H9 (cell line): Measurements from ENCODE around the gene PPRC1. TPM values are rescaled to one million over a fixed set of nuclear protein-coding genes. Genes with fewer than 3 reads are reported as not detected.

Experiments used
- DNase-seq: peaks from one replicate; pipeline ENCODE4 v3.0.0-alpha.2; 2017
- H2AFZ ChIP-seq: one replicate; pipeline ENCODE4 v1.6.1; 2013; ENCODE audit warnings: mild to moderate bottlenecking, low read length, control low read depth, moderate library complexity
- H2AK5ac ChIP-seq: 2 replicates; pipeline ENCODE4 v1.6.1; 2013; ENCODE audit warnings: low read length, control low read depth, mixed read lengths; ENCODE audit not compliant: insufficient read length
- H2BK120ac ChIP-seq: one replicate; pipeline ENCODE4 v1.6.1; 2013; ENCODE audit warnings: low read depth, mild to moderate bottlenecking, low read length, control low read depth, inconsistent platforms; ENCODE audit not compliant: poor library complexity, severe bottlenecking
- H2BK12ac ChIP-seq: 2 replicates; pipeline ENCODE4 v1.6.1; 2013; ENCODE audit warnings: low read length, control low read depth, mixed read lengths, low read depth; ENCODE audit not compliant: insufficient read length
- H2BK15ac ChIP-seq: 2 replicates; pipeline ENCODE4 v1.6.1; 2013; ENCODE audit warnings: low read depth, low read length, control low read depth
- H2BK20ac ChIP-seq: one replicate; pipeline ENCODE4 v1.6.1; 2013; ENCODE audit warnings: low read depth, mild to moderate bottlenecking, low read length, control low read depth, inconsistent platforms; ENCODE audit not compliant: poor library complexity, severe bottlenecking
- H2BK5ac ChIP-seq: 2 replicates; pipeline ENCODE4 v1.6.1; 2013; ENCODE audit warnings: low read length, control low read depth, mixed read lengths; ENCODE audit not compliant: insufficient read length
- H3K14ac ChIP-seq: 2 replicates; pipeline ENCODE4 v1.6.1; 2013; ENCODE audit warnings: low read length, control low read depth; ENCODE audit not compliant: insufficient read depth
- H3K18ac ChIP-seq: 2 replicates; pipeline ENCODE4 v1.6.1; 2013; ENCODE audit warnings: low read depth, mild to moderate bottlenecking, mixed read lengths, low read length, control low read depth; ENCODE audit not compliant: insufficient read length
- H3K23ac ChIP-seq: 2 replicates; pipeline ENCODE4 v1.6.1; 2013; ENCODE audit warnings: low read length, control low read depth, mixed read lengths, low read depth; ENCODE audit not compliant: insufficient read length
- H3K23me2 ChIP-seq: 2 replicates; pipeline ENCODE4 v1.6.1; 2013; ENCODE audit warnings: low read depth, mild to moderate bottlenecking, mixed read lengths, low read length, control low read depth; ENCODE audit not compliant: insufficient read length, poor library complexity, severe bottlenecking
- H3K27ac ChIP-seq: 2 replicates; pipeline ENCODE4 v1.5.1; 2013; ENCODE audit warnings: low read length, control low read depth, mixed read lengths, low read depth; ENCODE audit not compliant: insufficient read length
- H3K27me3 ChIP-seq: 2 replicates; pipeline ENCODE4 v1.6.1; 2013; ENCODE audit warnings: low read length, control low read depth, inconsistent platforms; ENCODE audit not compliant: insufficient read depth
- H3K4ac ChIP-seq: 2 replicates; pipeline ENCODE4 v1.6.1; 2013; ENCODE audit warnings: low read depth, mild to moderate bottlenecking, control low read depth, inconsistent platforms, low read length, moderate library complexity
- H3K4me1 ChIP-seq: 2 replicates; pipeline ENCODE4 v1.6.1; 2013; ENCODE audit warnings: low read length, control low read depth, inconsistent platforms; ENCODE audit not compliant: insufficient read depth
- H3K4me2 ChIP-seq: 2 replicates; pipeline ENCODE4 v1.6.1; 2013; ENCODE audit warnings: low read length, control low read depth, mixed read lengths; ENCODE audit not compliant: insufficient read length, insufficient read depth
- H3K56ac ChIP-seq: 2 replicates; pipeline ENCODE4 v1.6.1; 2013; ENCODE audit warnings: low read depth, mild to moderate bottlenecking, mixed read lengths, low read length, control low read depth; ENCODE audit not compliant: insufficient read length
- H3K79me1 ChIP-seq: 2 replicates; pipeline ENCODE4 v1.6.1; 2013; ENCODE audit warnings: low read depth, mild to moderate bottlenecking, moderate library complexity, low read length, control low read depth, inconsistent platforms; ENCODE audit not compliant: insufficient read depth, poor library complexity, severe bottlenecking
- H3K79me2 ChIP-seq: 2 replicates; pipeline ENCODE4 v1.6.1; 2013; ENCODE audit warnings: low read length, control low read depth, inconsistent platforms; ENCODE audit not compliant: insufficient read depth
- H3K9ac ChIP-seq: 2 replicates; pipeline ENCODE4 v1.6.1; 2013; ENCODE audit warnings: low read length, control low read depth, mixed read lengths; ENCODE audit not compliant: insufficient read length; ENCODE audit errors: extremely low read depth
- H3K9me3 ChIP-seq: one replicate; pipeline ENCODE4 v1.6.1; 2013; ENCODE audit warnings: low read depth, low read length, inconsistent platforms; ENCODE audit not compliant: control insufficient read depth
- H3T11ph ChIP-seq: one replicate; pipeline ENCODE4 v1.6.1; 2013; ENCODE audit warnings: mild to moderate bottlenecking, low read length, control low read depth, inconsistent platforms
- H4K20me1 ChIP-seq: one replicate; pipeline ENCODE4 v1.6.1; 2013; ENCODE audit not compliant: control insufficient read depth, insufficient read length, insufficient read depth
- H4K5ac ChIP-seq: 2 replicates; pipeline ENCODE4 v1.6.1; 2013; ENCODE audit warnings: low read depth, mild to moderate bottlenecking, mixed read lengths, low read length, control low read depth; ENCODE audit not compliant: insufficient read length
- H4K8ac ChIP-seq: replicated peaks from 2 replicates; pipeline ENCODE4 v1.6.1; 2013; ENCODE audit warnings: low read length, control low read depth, mixed read lengths, low read depth; ENCODE audit not compliant: insufficient read length
- H4K91ac ChIP-seq: 2 replicates; pipeline ENCODE4 v1.6.1; 2013; ENCODE audit warnings: low read depth, mild to moderate bottlenecking, moderate library complexity, mixed read lengths, low read length, control low read depth; ENCODE audit not compliant: insufficient read length
- H3K27ac Mint-ChIP-seq, 3 experiments: 2 replicates in 2 of 3; 3 replicates in 1 of 3; pipeline ENCODE4 v1.8.0; 2020 to 2021; ENCODE audit warnings: mixed read lengths in 3 of 3, mild to moderate bottlenecking in 1 of 3, moderate library complexity in 1 of 3
- H3K27me3 Mint-ChIP-seq: 2 replicates; pipeline ENCODE4 v1.8.0; 2021; ENCODE audit warnings: low read depth, mild to moderate bottlenecking, moderate library complexity, mixed read lengths
- H3K36me3 Mint-ChIP-seq, 3 experiments: 2 replicates in 2 of 3; 3 replicates in 1 of 3; pipeline ENCODE4 v1.8.0; 2020 to 2021; ENCODE audit warnings: low read depth in 3 of 3, mixed read lengths in 3 of 3; ENCODE audit not compliant: insufficient read depth in 1 of 3
- H3K4me1 Mint-ChIP-seq, 2 experiments: 2 replicates each; pipeline ENCODE4 v1.8.0; 2020; ENCODE audit warnings: mixed read lengths in 2 of 2
- H3K4me3 Mint-ChIP-seq, 2 experiments: 2 replicates in 1 of 2; 3 replicates in 1 of 2; pipeline ENCODE4 v1.8.0; 2020 to 2021; ENCODE audit warnings: mild to moderate bottlenecking in 2 of 2, mixed read lengths in 2 of 2, moderate library complexity in 1 of 2
- H3K9me3 Mint-ChIP-seq, 2 experiments: 2 replicates in 1 of 2; 3 replicates in 1 of 2; pipeline ENCODE4 v1.8.0; 2020; ENCODE audit warnings: mild to moderate bottlenecking in 2 of 2, mixed read lengths in 2 of 2, moderate library complexity in 1 of 2
- CTCF ChIP-seq: fragments of 200-600 bp; sonication (generic); conservative IDR thresholded peaks from 3 replicates; pipeline ENCODE4 v1.8.0; 2021; ENCODE audit warnings: antibody characterized with exemption, mild to moderate bottlenecking
- WGBS: extraction: QIAGEN DNeasy Blood & Tissue Kit; methylation state at CpG from one replicate; pipeline ENCODE4 v1.1.7; 2013; ENCODE audit warnings: missing lambda C conversion rate, low lambda C conversion rate, mixed read lengths; ENCODE audit not compliant: insufficient read length; ENCODE audit errors: extremely low coverage; 5-methylcytosine and 5-hydroxymethylcytosine counted together
- total RNA-seq: library from RNA; stranded (reverse); gene quantifications from 2 replicates; pipeline ENCODE4 v1.2.1, GENCODE V29; 2021

Gene PPRC1
- total RNA-seq, 1 experiment from 2014 or later: 121 TPM

DNA sequence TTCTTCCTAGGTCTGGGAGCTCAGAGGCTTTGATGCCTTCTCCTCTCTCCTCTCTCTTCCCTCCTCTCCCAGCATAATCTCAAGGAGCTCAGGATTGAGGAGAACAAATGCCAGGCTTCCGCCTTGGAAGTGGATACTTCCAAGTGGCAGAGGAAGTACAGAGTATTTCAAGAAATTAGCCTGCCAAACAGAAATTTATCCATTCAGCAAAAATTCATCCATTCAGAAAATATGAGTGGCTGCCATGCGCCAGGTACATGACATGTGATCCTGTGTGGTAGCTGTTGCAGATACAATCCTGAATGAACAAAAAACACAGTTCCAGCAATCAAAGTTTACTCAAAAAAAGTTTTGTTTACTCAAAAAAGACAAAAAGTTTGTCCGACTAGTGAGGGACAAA lies 37.8 kb downstream of the PPRC1 start:
- Histone ChIP-seq H3K23ac (no peak overlapping the region), H2BK15ac (no peak overlapping the region), H3K56ac (no peak overlapping the region), H4K5ac (no peak overlapping the region), H3K27ac (no peak overlapping the region), H3K27me3 (no peaks in the 10 kb centered on the region), H2AFZ (no peak overlapping the region), H3K14ac (no peak overlapping the region), H3K4ac (no peak overlapping the region), H3K9ac (no peak overlapping the region), H4K20me1 (no peaks in the 10 kb centered on the region), H3K79me1 (no peaks in the 10 kb centered on the region), H3K4me1 (no peaks in the 10 kb centered on the region), H2BK20ac (no peak overlapping the region), H4K8ac (no peak overlapping the region), H3K23me2 (no peaks in the 10 kb centered on the region), H2BK5ac (no peak overlapping the region), H2BK120ac (no peak overlapping the region), H2AK5ac (no peak overlapping the region), H3K4me2 (no peak overlapping the region), H3T11ph (no peak overlapping the region), H3K79me2 (no peaks in the 10 kb centered on the region), H3K18ac (no peak overlapping the region), H4K91ac (no peak overlapping the region), H3K9me3 (no peaks in the 10 kb centered on the region), H2BK12ac (no peak overlapping the region)
- Mint-ChIP-seq H3K27me3 (peaks cover 30% of the 10 kb centered on the region), H3K36me3 (no peaks in the 10 kb centered on the region; a peak in 1 of 7 replicates), H3K27ac (no peak overlapping the region), H3K4me3 (no peak overlapping the region), H3K9me3 (peaks cover 3 to 5% of the 10 kb centered on the region in 2 experiments; a peak in 4 of 5 replicates), H3K4me1 (peaks cover 3% of the 10 kb centered on the region in 2 experiments; a peak in 2 of 4 replicates)
- TF ChIP-seq CTCF: no peak
- WGBS: no CpG with 5 or more reads among the region's 3 CpGs
- DNase-seq: no peak
